Adrenal gland (tissue), 12 donors: ENCODE measurements around the gene CRY1. TPM values are rescaled to one million over a fixed set of nuclear protein-coding genes. Genes with fewer than 3 reads are reported as not detected.

Source experiments
- DNase-seq, 7 donors: peaks; one replicate each; pipeline ENCODE4 v3.0.0-alpha.2; 2019 to 2020
- H3K27ac ChIP-seq, 5 donors: fragments of 200-600 bp; sonication (generic) in 4 of 5; 1 replicate in 3 of 5; 2 replicates in 2 of 5; pipeline versions ENCODE4 v1.5.1 to v1.8.0; 2016 to 2020; ENCODE audit warnings: mild to moderate bottlenecking in 1 of 5
- H3K27me3 ChIP-seq: fragments of 200-600 bp; 2 replicates; pipeline ENCODE4 v1.8.0; 2021
- H3K36me3 ChIP-seq, 2 donors: fragments of 200-600 bp; replicated peaks in 1 of 2; 1 replicate in 1 of 2; 2 replicates in 1 of 2; pipeline versions ENCODE4 v1.5.1 to v1.8.0; 2018 to 2022
- H3K4me1 ChIP-seq, 2 donors: fragments of 200-600 bp; replicated peaks in 1 of 2; 1 replicate in 1 of 2; 2 replicates in 1 of 2; pipeline versions ENCODE4 v1.5.1 to v1.8.0; 2018 to 2021
- H3K4me3 ChIP-seq, 4 donors: fragments of 200-600 bp; sonication (generic) in 3 of 4; one replicate each; pipeline ENCODE4 v1.5.1; 2016 to 2018
- H3K9me3 ChIP-seq, 3 donors: fragments of 200-600 bp; sonication (generic) in 1 of 3; replicated peaks in 1 of 3; 1 replicate in 2 of 3; 2 replicates in 1 of 3; pipeline versions ENCODE4 v1.5.1 to v1.8.0; 2016 to 2021
- CTCF ChIP-seq, 6 experiments: fragments of 450-650 bp in 4 of 6; fragments of 200-600 bp in 2 of 6; sonication (generic) in 1 of 6; IDR thresholded peaks; 1 replicate in 5 of 6; 2 replicates in 1 of 6; pipeline versions ENCODE4 v1.5.1 to v1.8.0; 2016 to 2021; ENCODE audit warnings: antibody characterized with exemption in 6 of 6, mild to moderate bottlenecking in 2 of 6, moderate library complexity in 1 of 6
- POLR2A ChIP-seq, 2 donors: fragments of 450-650 bp; IDR thresholded peaks; one replicate each; pipeline ENCODE4 v1.6.1; 2017; ENCODE audit warnings: antibody characterized with exemption in 2 of 2, mild to moderate bottlenecking in 2 of 2, moderate library complexity in 1 of 2
- WGBS, 4 donors: extraction: QIAGEN DNeasy Blood & Tissue Kit in 2 of 4; methylation state at CpG; one replicate each; pipeline versions ENCODE4 v1.1.5 to v1.1.7; 2013 to 2017; 5-methylcytosine and 5-hydroxymethylcytosine counted together
- intact Hi-C, 2 donors: fragments of 100-400 bp; cut with DNase I; formaldehyde crosslinking; loops; one replicate each; pipeline versions ENCODE4 v1.14.1 to v1.15.0; 2022 to 2023
- polyA plus RNA-seq, 3 donors: library from polyadenylated mRNA; stranded (reverse); fragments of 200-250 nt in 2 of 3; fragments of 350-450 nt in 1 of 3; fragmentation: Illumina TruSeq in 1 of 3; extraction: RNeasy Lipid Tissue Mini Kit (QIAGEN cat#74804) in 1 of 3; gene quantifications; one replicate each; pipeline ENCODE4 v1.2.3, GENCODE V29; 2013 to 2014
- total RNA-seq, 9 donors: library from RNA; depleted of rRNA in 4 of 9; stranded (reverse); fragments of >200 nt in 4 of 9; fragments of 120-200 nt in 1 of 9; fragmentation: NEBNext Ultra II Directional in 1 of 9; extraction: Animal tissue kit (Norgen Biotek cat#: 25700) in 1 of 9; gene quantifications; one replicate each; pipeline versions ENCODE4 v1.1.0 to v1.2.4, GENCODE V29; 2013 to 2023
- donor health status: healthy with polysubstance abuse.
- donor health status: Bipolar disorder and iron deficiency.
- donor health status: DM: yes; HTN: yes; CAD: no.
- donor health status: DM: no; HTN: no; CAD: no.
- donor health status: DM: no; HTN: no; CAD: no.
- donor health status: DM: yes; HTN: yes; CAD: no.

Gene CRY1
- total and polyA plus RNA-seq, 12 donors = 4.7 to 51.5 (median 11.6) TPM

DNA sequence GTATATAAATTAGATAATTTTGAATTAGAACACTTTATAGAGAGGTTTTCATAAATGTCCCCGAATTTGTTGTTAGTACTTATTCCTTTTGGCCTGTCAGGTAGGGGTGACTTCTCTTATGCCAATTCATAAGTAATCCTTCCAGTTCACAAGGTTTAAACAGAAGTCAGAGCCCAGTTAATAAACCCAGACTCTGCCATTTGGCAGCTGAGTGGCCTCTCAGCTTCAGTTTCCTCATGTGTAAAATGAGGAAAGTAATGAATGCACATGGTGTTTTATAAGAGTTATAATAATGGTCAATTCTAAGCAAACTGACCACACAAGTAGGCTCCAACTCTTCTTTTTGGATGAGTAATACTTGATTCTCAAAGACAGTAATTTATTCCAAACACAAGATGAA is 116.7 kb downstream of the CRY1 start:
- Histone ChIP-seq H3K36me3 (peaks cover 0 to under 1% of the 10 kb centered on the region in 2 donors), H3K4me1 (peaks cover 6 to 33% of the 10 kb centered on the region in 2 donors), H3K9me3 (no peaks in the 10 kb centered on the region), H3K4me3 (no peak overlapping the region), H3K27ac (no peak overlapping the region), H3K27me3 (no peaks in the 10 kb centered on the region)
- TF ChIP-seq CTCF (IDR thresholded peaks at IDR 0.05) (no peak), POLR2A (IDR thresholded peaks at IDR 0.05) (no peak)
- intact Hi-C loops = no loop called here
- DNase-seq = no peak
- WGBS, 4 donors = 87 to 96% (median 92%) methylated on average over 1 of the region's 1 CpG

DNA sequence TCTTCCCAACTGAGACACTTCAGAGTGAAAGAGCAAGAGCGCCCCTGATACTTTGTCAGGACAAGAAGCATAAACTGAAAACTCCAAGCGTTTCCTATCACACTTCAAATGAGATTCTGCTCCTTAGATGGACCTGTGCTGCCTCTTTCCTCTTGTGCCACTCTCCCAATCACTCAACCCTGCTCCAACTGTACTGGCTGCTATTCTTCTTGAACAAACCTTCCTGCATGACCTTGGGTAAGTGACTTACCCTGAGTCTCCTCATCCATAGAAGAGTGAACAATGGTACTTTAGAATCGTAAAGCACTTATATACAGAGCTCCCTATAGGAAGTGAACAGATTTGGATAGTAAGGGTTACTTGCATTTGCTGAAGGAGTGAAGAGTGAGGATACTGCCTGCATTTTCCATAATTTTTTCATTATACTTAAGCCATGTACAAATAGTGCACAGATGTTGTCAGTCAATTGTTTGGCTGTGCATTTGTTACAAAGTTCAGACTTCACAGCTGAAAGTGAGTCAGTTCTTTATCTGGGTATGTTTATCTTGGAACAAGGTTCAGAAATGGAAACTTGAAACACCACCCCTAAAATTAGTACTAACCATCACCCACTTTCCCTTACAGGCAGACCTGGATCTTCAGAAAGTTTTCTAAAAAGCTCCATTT is 117.2 kb downstream of the CRY1 start:
- Histone ChIP-seq H3K4me1 (peaks cover 6 to 33% of the 10 kb centered on the region in 2 donors), H3K36me3 (peaks cover 0 to 5% of the 10 kb centered on the region in 2 donors), H3K9me3 (no peaks in the 10 kb centered on the region), H3K27ac (no peak overlapping the region), H3K27me3 (no peaks in the 10 kb centered on the region), H3K4me3 (no peak overlapping the region)
- intact Hi-C loops = no loop called here
- TF ChIP-seq CTCF (IDR thresholded peaks at IDR 0.05) = no peak
- no peak for TF ChIP-seq POLR2A (IDR thresholded peaks at IDR 0.05)
- 74 to 91% (median 90%) methylated on average over 3 of the region's 3 CpGs for WGBS, 4 donors
- DNase-seq = no peak

DNA sequence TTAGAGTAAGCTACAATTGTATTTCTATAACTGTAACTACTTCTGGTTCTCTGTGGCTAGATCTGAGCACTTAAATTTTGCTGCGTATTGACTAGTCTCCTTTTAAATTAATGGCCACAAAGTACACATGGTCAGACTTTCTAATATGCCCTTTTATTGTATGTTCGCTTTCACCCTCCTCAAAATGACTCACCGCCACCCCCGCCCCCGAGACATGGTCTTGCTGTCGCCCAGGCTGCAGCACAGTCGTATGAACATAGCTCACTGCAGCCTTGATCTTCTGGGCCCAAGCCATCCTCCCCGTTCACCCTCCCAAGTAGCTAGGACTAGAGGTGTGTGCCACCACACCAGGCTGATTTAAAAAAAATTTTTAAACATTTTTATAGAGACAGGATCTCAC is 118.3 kb downstream of the CRY1 start:
- Histone ChIP-seq H3K27ac (no peak overlapping the region), H3K4me1 (peaks cover 6 to 33% of the 10 kb centered on the region in 2 donors), H3K27me3 (no peaks in the 10 kb centered on the region), H3K9me3 (no peaks in the 10 kb centered on the region), H3K36me3 (peaks cover 0 to 15% of the 10 kb centered on the region in 2 donors), H3K4me3 (no peak overlapping the region)
- DNase-seq = no peak
- 84 to 92% (median 86%) methylated on average over 8 of the region's 8 CpGs for WGBS, 4 donors
- TF ChIP-seq CTCF (IDR thresholded peaks at IDR 0.05) (no peak), POLR2A (IDR thresholded peaks at IDR 0.05) (no peak)
- intact Hi-C loops = no loop called here

- H3K27ac ChIP-seq = no peak overlapping the region
- H3K9me3 ChIP-seq = no peaks in the 10 kb centered on the region
- H3K27me3 ChIP-seq = no peaks in the 10 kb centered on the region
- 85 to 93% (median 89%) methylated on average over 3 of the region's 3 CpGs for WGBS, 4 donors
- DNase-seq = no peak
- no peak for TF ChIP-seq POLR2A (IDR thresholded peaks at IDR 0.05)
- TF ChIP-seq CTCF (IDR thresholded peaks at IDR 0.05) = no peak
- intact Hi-C loops = no loop called here
- H3K4me1 ChIP-seq = peaks cover 6 to 33% of the 10 kb centered on the region in 2 donors
- no peak overlapping the region for H3K4me3 ChIP-seq
- peaks cover 0 to 18% of the 10 kb centered on the region in 2 donors for H3K36me3 ChIP-seq
Observed at GRCh38 chr12:106974511-106974910, 118.8 kb downstream of the CRY1 start.
